Activated T-helper 1 cell treated with anti-CD3 and anti-CD28 coated beads, Interleukin-2, amount 50 U/mL, for 16 hours (primary cell): ENCODE measurements around the gene C3orf18.
A peak's percentile ranks its signal among the peaks of the same experiment; 100 is the strongest.

ENCODE experiments used
- DNase-seq, 2 donors: peaks; one replicate each; pipeline ENCODE4 v3.0.0-alpha.2; 2020; ENCODE audit warnings: low read depth in 1 of 2, low spot score in 1 of 2

The C3orf18 gene

GRCh38 chr3:50567386-50568167, at the start of gene C3orf18:
TSS of gene C3orf18 (minus strand) at chr3:50567747. CDS start at chr3:50565699, 2,048 bp downstream.
- DNase-seq = peak; percentile 86 to 89

DNA sequence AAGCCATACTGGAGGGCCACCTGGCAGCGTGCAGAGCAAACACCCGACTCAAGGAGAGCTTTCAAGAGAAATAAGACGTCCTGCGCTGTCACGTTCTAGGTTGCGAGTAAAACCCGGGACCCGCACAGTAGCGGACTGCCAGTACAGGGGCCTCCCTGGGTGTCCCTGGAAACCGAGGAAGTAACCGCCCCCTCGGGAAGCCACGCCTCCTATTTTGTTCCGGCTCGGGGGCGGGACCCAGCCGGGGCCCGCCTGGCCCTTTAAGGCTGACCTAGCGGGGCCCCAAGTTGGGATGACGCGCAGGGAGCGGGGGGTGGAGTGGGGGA, 49.2 kb upstream of the C3orf18 start:
- DNase-seq = peak; percentile 88 to 90

GRCh38 chr3:50616003-50616769, 48.6 kb upstream of the C3orf18 start:
- peak; percentile 63 to 75 for DNase-seq

GRCh38 chr3:50615190-50615589, 47.6 kb upstream of the C3orf18 start:
- no peak for DNase-seq

GRCh38 chr3:50612970-50613846, 45.7 kb upstream of the C3orf18 start:
- DNase-seq = no peak

GRCh38 chr3:50612234-50612882, 44.8 kb upstream of the C3orf18 start:
- no peak for DNase-seq

DNA sequence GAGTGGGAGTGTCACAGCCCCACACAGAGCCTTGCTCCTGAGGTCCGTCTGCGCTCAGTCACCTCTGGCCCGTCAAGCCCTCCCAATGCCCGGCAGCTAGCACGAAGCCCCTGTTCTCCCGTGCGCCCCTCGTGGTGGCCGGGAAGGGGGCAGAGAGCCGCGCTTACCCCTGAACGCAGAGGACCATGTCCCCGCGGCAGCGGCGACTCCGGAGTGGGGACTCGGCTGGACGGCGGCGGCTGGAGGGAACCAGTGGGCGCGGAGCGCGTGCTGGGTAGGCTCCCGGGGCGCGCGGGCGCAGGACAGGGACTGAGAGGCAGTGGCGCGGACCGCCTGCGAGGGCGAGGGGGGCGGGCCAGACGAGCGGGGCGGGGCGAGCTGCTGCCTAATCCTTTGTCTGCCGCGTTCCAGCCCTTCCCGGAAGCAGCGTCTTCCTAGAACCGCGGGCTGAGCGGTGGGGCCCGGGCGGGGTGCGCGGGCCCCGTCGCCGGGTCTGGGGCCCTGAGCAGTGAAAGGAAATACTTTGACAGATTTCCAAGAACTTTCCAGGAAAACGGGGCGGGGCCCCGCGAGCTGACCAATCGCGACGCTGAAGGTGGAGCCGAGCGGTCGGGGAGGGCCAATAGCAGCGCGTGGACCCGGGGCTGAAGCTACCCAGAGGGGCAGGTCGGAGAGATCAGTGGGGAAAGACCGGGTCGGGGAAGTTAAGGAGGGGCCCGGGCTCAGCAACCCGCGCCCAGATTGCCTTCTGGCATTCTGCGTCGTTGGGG, 44.1 kb upstream of the C3orf18 start, which contains the start of gene CISH:
Gene CISH (minus strand): TSS at position 311 of the 770 bp plus-strand sequence. CDS start 124 bp downstream, at position 187.
- peak; percentile 81 to 94 for DNase-seq

DNA sequence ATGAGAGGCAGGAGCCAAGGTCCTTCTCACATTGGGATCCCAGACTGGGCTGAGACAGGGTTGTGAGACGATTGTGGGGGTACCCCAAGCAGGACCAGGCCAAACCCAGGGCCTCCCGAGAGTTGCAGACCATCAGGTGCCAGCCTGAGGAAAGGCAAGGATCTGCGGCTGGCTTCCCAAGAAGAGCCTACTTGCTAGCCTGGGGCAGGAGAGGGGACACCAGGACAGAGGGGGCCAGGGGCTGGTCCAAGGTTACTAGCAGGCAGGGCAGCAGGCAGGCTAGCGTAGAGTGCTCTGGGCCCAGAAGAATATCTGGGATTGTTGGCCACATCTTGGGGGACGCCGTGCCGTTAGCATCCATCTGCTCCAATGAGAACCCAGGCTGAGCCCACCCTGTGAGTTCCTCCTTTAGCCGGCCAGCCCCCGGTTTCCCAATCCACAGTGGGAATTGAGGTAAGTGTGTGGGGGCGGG, 43.5 kb upstream of the C3orf18 start:
- DNase-seq = no peak

- DNase-seq = no peak
Observed at GRCh38 chr3:50610181-50610971, 42.8 kb upstream of the C3orf18 start.

- DNase-seq = no peak
Observed at GRCh38 chr3:50609763-50610085, 42.2 kb upstream of the C3orf18 start.

DNA sequence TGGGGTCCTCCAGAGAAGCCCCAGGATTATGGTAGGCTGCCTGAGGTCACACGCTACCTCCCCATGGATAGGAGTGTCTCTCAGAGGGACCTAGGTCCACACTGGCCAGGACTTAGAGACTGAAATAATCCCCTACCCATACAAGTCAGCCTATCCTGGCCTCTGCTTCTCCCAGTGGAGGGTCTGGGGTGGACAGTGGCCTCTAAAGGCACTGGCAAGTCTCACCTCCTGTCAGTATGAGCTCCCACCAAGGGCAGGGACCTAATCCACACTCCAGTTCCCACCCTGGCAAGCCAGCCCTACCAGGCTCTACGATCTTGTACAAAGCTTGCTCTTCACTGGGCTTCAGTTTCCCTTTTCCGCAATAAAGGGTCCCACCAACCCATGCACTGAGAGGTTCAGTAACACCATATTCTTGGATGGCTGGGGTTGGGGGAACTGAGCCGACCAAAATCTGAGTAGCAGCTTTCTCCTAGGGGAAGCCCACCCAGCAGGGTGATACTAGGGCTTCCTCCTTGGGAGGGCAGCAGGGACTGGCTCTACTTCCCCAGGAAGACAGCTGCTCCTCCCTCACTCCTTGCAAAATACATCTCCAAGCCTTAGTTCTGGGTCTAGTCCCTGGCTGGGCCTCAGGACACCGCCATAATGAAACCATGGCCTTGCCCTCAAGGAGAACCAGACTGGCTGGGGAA, 41.7 kb upstream of the C3orf18 start:
- DNase-seq = no peak

GRCh38 chr3:50608278-50608677, 40.7 kb upstream of the C3orf18 start:
- no peak for DNase-seq

- DNase-seq = no peak
Observed at GRCh38 chr3:50607271-50608091, 39.9 kb upstream of the C3orf18 start.

DNA sequence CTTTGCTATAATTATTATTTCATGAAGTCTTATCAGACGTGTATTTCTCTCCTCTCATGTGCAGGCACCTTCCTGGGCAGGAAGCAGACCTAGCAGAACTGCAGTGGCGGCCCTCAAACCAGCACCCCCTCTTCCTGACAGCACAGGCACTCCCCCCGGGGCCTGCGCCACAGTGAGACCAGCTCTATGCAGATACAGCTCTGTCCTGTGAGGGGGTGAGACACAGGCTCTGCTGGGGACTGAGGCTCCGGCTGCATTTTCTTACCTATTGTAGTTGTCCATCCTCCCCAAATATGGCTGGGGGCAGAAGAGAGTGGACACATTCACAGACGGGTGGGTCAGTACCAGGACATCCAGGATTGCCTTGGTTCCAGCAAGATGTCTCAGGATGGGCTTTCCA, 39.0 kb upstream of the C3orf18 start:
- DNase-seq = no peak

DNA sequence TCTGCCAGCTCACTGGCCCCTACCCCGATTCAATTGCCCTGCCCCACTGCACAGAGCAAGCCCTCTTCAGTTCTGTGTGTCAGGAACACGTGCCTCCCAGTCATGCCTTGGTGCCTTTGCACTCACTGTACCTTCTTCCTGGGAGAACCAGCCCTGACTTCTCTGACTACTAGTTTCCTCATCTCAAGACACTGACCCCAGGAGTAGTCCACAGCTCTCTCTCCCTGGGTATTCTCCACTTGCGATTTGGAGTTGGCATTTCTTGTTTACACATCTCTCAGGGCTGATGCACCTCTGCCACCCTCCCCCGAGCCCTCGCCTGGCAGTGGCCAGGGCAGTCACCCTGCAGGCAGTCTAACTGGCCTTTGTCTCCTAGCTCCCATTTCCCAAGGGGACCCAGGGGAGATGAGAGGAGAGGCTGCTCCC, 38.4 kb upstream of the C3orf18 start:
- DNase-seq = no peak

DNA sequence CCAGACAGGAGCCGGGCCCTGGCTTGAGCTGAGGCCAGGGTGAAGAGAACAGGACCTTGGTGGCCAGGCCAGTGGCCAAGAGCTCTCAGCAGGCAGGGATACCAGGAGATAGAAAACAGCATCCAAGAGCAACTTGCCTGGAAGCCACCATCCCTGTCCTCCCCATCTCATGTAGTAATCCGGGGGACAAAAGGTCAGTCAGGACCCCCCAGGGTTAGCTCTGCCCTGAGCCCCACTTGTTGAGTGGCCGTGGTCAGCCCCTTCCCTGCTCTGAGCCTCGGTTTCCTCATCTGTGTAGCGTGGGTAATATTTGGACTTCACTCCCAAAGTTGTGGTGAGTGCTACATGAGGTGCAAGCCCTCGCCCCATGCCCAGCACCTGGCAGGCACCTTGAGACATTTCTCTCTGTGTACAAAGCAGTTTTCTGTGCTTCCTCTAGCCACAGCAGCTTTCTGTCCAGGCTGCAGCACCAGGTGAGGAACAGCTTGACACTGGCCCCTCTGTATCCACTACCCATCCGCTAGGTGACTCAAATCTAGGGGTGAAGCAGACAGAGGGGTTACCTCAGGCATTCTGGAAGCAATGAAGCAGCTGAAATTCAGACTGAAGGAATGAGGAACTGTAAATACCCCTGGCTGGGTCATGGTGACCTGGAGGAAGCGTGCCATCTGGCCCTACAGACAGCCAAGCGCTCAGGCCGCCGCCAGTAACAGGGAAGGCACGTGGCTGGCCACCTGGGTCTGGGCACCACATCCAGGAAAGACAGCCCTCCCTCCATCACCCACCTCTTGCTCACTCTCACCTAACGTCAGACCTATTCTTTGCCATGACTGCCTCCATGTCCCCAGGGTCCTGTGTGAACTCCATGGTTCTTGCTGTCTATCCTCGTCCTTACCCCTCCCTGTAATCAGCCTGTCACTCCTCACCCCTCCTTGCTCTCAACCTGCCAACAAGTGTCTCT, 37.4 kb upstream of the C3orf18 start:
- no peak for DNase-seq
